GM18505 (cell line): Measurements from ENCODE around the gene RIPK1.
A peak's percentile ranks its signal among the peaks of the same experiment; 100 is the strongest.
"Not testable (repeated sequence)": the region's sequence is repeated elsewhere in the genome, so short reads cannot be mapped to it uniquely, and the experiment has no call there.

Experiments used
- ATAC-seq: cut with Tn5 transposase; IDR thresholded peaks from one replicate; pipeline ENCODE4 v1.9.1; 2021; ENCODE audit not compliant: unreplicated experiment
- POLR2A ChIP-seq: IDR thresholded peaks from 4 replicates; pipeline ENCODE4 v1.6.1; 2011; ENCODE audit warnings: borderline replicate concordance; ENCODE audit not compliant: insufficient read depth, insufficient read length; ENCODE audit errors: extremely low read depth

The RIPK1 gene

DNA sequence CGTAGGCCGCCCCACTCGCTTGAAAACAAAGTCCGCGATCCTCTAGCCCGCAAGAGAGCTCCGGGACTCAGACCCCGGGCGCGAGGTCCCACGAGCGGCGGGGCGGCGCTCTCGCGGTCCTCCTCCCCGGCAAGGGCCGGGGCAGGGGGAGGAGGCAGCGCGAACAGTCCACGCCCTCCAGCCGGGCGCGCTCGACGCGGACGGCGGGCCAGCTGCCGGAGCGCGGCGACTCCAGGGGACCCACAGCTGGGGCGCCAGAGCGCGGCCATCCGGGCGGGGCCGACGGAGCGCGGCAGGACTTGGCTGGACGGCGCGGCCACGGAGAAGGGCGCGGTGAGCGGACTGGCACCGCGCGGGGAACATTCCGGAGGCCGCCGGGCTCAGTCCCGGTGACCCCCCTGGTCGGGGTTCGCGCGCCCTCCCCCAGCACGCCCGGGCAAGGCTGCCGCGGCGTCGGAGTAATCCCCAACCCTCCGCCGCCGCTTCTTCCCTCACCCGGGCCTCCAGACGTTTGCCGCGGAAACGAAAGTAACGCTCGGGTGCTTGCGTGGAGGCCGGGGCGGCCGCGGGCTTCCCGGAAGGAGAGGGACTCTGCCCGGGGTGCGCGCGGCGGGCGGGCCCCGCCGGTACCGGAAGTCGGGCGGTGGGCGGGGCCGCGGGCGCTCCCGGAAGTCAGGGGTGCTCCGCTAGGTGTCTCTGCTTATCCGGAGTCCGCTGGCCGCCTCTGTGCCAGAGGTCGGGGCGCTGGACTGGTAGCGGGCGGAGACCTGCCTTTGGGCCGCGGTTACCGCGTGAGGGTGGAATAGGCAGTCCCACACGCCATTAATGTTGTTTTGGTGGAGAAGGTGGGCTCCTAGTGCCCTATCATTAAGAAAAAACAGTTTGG lies at the start of gene RIPK1:
Gene RIPK1, plus strand, starts transcription at position 166 of the 886 bp plus-strand sequence. CDS start 8,330 bp downstream, outside the sequence.
- peak; percentile 94 for TF ChIP-seq POLR2A
- peak; percentile 82 for ATAC-seq

DNA sequence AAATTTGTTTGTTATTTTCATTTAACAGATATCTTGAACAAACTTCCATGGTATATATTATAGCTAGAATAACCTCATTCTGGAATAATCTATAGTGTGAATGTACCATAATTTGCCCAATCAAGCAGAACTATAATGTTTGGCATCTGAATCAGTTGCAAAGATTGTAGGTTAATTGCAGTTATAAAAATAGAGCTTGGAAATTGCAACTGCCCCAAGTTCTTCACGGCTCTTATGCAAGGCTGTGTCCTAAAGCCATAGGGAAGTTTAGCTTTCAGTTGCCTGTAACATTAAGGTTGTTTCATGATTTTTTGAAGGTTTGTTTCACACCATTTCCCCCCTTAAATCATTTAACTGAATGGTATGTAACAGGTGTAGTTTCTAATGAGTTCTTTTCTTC lies 49.2 kb upstream of the RIPK1 start:
- ATAC-seq, result no peak
- no peak for TF ChIP-seq POLR2A

DNA sequence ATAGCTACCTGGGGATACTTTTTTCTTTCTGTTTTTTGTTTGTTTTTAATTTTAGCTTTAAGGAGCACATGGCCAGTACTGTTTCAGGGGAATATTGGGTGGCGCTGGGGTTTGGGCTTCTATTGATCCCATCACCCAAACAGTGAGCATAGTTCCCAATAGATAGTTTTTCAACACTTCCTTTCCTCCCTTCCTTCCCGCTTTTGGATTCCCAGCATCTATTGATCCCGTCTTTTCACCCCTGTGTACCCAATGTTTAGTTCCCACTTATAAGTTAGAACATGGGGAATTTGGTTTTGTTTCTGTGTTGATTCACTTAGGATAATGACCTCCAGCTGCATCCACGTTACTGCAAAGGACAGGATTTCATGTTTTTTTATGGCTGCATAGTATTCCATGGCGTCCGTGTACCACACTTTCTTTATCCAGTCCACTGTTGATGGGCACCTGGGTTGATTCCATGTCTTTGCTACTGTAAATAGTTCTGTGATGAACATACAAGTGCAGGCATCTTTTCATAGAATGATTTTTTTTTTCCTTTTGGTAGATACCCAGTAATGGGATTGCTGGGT lies 48.5 kb upstream of the RIPK1 start:
- ATAC-seq, result no peak
- TF ChIP-seq POLR2A, result no peak

DNA sequence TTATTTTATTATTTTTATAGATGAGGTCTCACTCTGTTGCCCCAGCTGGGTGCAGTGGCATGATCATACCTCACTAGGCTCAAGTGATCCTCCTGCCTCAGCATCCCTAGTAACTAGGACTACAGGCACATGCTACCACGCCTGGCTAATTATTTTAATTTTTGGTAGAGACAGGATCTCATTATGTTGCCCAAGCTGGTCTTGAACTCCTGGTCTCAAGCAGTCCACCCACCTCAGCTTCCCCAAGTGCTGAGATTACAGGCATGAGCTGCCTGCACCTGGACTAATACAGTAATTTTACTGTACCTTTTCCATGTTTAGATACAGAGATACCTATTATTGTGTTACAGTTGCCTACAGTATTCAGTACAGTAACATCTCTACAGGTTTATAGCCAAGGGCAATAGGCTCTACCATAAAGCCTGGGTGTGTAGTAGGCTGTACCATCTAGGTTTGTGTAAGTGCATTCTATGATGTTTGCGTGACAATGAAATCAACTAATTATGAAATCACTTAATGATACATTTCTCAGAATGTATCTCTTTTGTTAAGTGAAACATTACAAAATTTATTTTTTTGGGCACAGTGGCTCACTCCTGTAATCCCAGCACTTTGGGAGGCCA lies 47.2 kb upstream of the RIPK1 start:
- ATAC-seq, result not testable (repeated sequence)

- TF ChIP-seq POLR2A, result no peak
- no peak for ATAC-seq
Measured at GRCh38 chr6:3022765-3023662, 45.3 kb upstream of the RIPK1 start.

- ATAC-seq, result peak; percentile 63
- peak; percentile 85 for TF ChIP-seq POLR2A
Measured at GRCh38 chr6:3023663-3024483, 44.4 kb upstream of the RIPK1 start.

- peak; percentile 60 for ATAC-seq
- TF ChIP-seq POLR2A, result peak; percentile 28
Measured at GRCh38 chr6:3026791-3027626, 41.3 kb upstream of the RIPK1 start.

GRCh38 chr6:3028156-3028555 lies 40.1 kb upstream of the RIPK1 start:
- not testable (repeated sequence) for ATAC-seq

DNA sequence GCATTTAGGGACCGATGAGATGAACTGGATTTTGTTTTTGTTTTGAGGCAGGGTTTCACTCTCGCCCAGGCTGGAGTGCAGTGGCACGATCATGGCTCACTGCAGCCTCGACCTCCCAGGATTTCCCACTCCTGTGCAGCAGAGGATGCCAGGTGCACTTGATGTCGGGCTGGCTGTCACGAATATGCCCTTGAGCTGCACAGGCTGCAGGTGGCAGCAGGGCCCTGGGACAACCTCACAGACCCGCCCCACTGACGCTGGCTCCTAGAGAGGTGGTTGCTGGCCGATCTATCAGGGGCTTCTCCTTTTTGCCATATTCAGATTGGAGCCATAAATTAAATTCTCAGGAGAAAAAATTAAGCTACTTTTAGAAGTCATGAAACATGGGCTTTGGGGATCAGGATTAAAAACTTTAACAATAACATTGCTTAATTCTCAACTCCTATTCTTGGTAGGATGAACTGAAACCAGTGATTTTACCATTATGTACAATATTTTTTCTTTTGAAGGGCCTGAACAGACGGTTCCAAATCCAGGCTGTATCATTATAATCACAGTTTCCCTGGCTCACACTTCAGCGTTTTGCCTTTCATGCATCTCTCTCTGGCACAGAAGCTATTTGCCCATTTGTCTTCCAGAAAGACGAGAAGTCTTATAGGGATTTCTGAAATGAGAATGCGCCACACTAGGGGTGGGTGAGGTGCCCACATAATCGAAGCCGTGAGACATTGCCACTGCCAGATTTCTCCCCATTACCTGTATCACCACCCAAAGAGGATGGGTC lies 36.2 kb upstream of the RIPK1 start:
- no peak for ATAC-seq
- no peak for TF ChIP-seq POLR2A

DNA sequence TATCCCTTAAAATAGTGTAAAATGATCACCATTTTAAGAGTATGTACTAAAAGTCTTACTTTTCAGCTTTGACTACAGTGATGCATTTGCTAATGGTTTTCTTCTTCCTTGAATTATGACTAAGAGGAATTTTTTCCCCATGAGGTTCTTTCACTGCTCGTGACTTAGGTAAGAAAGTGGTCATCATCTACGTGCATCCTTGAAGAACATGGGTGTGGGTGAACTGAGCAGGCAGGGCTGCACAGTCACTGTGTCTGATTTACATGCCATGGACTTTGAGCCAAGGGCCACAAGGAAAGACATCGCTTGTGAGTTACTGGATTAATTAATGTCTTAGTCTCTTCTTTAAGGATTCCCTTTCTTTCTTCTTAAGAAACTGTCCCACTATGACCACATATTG lies 35.3 kb upstream of the RIPK1 start:
- no peak for ATAC-seq
- TF ChIP-seq POLR2A, result no peak

DNA sequence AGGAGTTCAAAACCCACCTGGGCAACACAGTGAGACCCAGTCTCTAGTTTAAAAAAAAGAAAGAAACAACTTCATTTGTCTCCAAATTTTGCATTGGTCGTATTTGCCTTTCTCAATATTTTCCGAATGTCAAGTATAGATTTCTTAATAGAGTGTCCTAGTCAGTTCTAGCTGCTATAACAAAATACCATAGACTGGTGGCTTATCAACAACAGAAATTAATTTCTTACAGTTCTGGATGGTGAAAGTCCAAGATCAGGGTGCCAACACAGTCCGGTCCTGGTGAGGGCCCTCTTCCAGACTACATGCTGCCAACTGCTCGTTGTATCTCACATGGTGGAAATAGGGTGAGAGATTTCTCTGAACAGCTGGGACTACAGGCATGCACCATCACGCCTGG lies 34.6 kb upstream of the RIPK1 start:
- no peak for TF ChIP-seq POLR2A
- no peak for ATAC-seq

DNA sequence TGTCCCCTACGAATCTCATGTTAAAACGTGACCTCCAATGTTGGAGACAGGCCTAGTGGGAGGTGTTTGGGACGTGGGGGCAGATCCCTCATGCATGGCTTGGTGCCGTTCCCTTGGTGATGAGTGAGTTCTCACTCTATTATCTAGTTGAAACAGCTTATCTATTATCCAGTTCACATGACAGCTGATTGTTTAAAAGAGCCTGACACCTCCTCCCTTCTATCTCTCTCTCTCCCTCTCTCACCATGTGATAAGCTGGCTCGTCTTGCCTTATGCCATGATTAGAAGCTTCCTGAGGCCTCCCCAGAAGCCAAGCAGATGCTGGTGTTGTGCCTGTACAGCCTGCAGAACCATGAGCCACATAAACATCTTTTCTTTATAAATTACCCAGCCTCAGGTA lies 32.9 kb upstream of the RIPK1 start:
- no peak for ATAC-seq
- no peak for TF ChIP-seq POLR2A
